G401 (cell line): ENCODE measurements around the gene NDUFAF7. TPM values are rescaled to one million over a fixed set of nuclear protein-coding genes. Genes with fewer than 3 reads are reported as not detected.
A peak's percentile ranks its signal among the peaks of the same experiment; 100 is the strongest.
"Not testable (repeated sequence)": the region's sequence is repeated elsewhere in the genome, so short reads cannot be mapped to it uniquely, and the experiment has no call there.

Source experiments
- DNase-seq: peaks from one replicate; pipeline ENCODE4 v3.0.0-alpha.2; 2015; ENCODE audit warnings: low spot score
- in situ Hi-C: cut with HindIII; loops from 2 replicates; pipeline ENCODE4 v1.10.0; 2016; ENCODE audit warnings: low sequenced_read_pairs, mixed read lengths
- total RNA-seq: library from RNA; depleted of rRNA; stranded (reverse); fragments of >200 nt; shearing (Covaris generic); gene quantifications from 2 replicates; pipeline ENCODE4 v1.2.3, GENCODE V29; 2014

Gene NDUFAF7
- total RNA-seq, 1 experiment from 2014 or later: 29.4 TPM

DNA sequence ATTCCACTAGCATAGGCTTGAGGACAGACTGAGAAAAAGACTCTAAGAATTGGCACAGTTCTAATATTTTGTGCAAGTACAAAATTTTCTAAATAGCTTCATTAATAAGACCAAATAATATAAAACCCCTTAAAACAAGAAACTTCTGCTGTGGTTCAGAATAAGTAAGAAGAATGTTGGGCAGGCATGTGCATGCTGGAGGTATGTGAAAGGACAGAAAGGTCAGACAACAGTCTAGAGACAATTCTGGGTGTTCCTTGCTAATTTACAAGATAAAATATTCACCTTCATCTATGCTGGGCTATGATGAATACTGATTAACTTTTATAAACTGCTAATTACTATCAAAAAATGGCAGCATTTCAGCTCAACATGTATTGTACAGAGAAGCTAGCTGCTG, 20.2 kb upstream of the NDUFAF7 start:
- DNase-seq: no peak
- in situ Hi-C loops: no loop called here

DNA sequence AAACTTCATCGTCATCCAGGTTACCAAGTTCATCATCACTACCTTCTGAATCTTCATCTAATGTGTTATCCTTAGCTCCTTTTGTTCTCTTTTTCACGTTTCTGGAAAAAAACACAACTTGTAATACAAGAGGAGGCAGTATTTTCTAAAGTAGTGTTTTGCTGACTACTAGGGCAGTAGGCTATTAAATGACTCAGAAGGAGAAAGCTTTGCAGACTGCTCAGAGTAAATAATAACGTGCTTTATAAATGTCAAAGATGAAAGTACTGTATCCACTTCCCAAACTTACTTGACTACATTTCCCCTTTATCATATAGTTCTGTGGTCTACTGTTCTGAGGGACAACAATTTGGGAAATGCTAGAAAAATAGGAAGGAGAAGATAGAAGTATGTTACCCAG, 19.5 kb upstream of the NDUFAF7 start:
- no peak for DNase-seq
- in situ Hi-C loops: no loop called here

DNA sequence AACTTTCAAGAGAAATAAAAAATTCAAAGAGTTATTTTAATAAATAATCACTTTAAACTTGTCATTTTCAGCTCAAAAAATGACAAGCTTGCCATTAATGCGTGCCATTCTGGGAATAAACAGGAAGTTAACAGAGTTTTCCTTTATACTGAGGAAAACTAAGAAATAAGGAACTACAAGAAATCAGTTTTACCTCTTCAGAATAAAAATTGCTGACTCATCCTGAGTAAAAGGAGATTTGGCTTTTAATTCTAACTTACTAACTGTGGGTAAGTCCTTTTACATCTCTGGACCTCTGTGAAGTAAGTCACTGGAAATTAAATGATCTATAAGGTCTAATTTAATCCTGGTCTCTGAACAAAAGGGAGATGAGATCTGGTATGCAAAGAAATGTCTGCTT, 16.2 kb upstream of the NDUFAF7 start:
- in situ Hi-C loops: no loop called here
- no peak for DNase-seq

DNA sequence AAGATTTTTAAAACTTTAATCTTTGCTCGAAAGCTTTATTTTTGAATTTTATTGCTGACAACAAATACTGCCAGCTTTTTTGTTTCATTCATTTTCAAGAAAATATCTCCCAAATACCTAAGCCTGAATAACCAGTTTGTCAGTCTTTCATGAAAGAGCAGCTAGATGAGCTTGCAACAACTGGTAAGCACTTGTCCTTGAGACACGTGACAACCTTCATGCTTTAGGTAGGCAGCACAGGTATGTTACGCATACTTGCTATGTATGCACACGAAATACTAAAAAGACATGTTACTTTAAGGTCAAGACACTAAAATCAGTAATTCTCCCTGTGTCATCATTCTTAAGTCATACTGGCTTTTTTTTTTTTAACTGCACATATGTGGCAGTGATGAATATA, 12.4 kb upstream of the NDUFAF7 start:
- no peak for DNase-seq
- in situ Hi-C loops: no loop called here

DNA sequence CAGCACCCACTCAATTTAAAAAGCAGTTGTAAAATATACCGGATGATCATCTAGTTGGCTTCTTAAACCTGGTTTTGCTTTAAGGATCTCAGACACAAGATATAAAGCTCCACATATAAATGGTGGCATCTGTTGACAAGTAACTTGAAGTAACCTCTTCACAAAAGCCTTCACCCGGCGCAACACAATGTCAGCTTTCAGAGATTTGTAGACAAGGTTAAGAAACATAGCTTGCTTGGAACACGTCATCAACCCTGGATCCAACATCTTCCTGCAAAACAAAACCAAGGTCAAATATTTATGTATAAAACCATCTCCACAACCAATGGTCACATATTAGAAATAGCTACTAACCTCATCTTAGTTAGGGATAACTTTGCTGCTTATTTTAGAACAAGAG, 8.3 kb upstream of the NDUFAF7 start:
- in situ Hi-C loops: no loop called here
- DNase-seq: no peak

DNA sequence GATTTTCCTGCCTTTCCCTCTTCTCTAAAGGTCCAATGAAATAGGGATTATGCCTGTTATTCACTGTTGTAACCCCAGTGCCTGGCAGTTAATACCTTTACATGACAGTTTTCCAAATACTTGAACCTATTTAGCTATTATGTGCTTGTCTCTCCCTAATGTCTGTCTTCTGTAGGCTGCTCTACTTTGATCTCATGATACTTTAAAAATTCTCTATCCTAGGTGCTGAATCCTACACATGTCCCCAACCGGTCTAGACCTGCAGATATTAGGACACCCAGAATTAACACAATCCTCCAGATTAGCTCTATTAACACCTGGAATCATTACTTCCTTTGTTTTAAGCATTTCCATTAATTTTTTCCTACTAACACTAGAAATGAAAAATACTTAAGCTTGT, 7.4 kb upstream of the NDUFAF7 start:
- no peak for DNase-seq
- in situ Hi-C loops: no loop called here

DNA sequence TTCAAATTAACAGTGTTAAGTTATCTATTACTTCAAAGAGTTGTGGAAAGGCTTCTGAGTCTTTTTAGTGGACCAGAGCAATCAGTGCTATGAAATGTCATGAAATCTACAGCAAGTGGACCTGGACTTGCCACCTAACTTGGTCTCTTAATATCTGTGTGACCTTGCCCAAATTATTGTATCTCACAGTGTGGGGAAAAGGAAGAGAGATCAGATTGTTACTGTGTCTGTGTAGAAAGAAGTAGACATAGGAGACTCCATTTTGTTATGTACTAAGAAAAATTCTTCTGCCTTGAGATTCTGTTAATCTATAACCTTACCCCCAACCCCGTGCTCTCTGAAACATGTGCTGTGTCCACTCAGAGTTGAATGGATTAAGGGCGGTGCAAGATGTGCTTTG, 6.3 kb upstream of the NDUFAF7 start:
- in situ Hi-C loops: not testable (repeated sequence)

DNA sequence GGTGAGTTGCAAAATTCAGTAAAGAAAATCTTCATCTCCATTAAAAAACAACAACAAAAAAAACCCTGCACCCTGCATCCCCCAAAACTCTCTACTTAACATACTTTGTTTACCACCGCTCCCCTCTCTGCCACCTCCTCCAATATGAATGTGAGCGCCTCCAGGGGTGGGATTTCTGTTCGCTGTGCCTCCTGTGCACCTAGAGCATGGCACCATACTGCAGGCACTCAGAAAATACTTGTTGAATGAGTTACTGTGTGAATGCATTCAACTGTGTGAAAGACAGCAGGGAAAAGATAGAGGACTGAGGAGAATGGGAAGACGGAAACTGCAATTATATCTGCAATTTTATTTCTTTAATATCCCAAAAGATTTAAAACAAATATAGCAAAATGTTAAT, 4.6 kb upstream of the NDUFAF7 start:
- no peak for DNase-seq
- in situ Hi-C loops: no loop called here

More for the DNA sequence above, 6.3 kb upstream of the NDUFAF7 start:
- DNase-seq: not testable (repeated sequence)

DNA sequence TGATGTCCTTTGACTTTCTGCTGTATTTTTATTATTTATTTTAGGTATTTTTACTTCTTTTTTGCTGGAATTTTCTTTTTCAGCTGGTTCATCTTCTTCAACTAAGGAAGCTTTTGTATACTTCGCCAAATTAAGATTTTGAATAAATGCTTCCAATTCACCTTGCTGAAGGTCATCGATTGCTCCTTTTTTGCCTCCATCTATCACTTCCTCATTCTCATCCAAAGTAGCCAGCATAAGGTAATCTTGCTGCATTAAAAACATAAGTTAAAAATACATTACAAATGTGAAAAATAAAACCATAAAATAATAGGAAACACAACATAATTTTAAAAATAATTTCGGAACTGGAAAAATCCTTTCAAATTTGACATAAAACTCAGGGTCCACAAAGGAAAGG, 2.7 kb upstream of the NDUFAF7 start:
- in situ Hi-C loops: no loop called here
- no peak for DNase-seq

DNA sequence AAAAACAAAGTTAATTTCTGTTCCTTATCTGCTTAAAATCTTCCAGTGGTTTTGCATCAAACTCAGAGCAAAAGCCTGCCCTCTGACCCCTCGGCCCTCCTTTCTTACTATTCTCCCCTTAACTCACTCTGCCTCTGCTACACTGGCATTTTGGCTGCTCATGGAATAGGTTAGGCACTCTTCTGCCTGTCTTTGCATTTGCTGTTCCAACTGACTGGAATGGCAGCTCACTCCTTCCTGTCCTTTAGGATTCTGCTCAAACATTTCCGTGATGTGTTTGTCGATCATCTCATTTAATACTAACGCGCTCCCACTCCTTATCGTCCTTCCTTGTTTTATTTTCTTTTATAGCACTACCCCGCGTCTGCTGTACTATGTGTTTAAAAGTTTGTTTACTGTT, 877 bp upstream of the NDUFAF7 start:
- DNase-seq: no peak
- in situ Hi-C loops: no loop called here

DNA sequence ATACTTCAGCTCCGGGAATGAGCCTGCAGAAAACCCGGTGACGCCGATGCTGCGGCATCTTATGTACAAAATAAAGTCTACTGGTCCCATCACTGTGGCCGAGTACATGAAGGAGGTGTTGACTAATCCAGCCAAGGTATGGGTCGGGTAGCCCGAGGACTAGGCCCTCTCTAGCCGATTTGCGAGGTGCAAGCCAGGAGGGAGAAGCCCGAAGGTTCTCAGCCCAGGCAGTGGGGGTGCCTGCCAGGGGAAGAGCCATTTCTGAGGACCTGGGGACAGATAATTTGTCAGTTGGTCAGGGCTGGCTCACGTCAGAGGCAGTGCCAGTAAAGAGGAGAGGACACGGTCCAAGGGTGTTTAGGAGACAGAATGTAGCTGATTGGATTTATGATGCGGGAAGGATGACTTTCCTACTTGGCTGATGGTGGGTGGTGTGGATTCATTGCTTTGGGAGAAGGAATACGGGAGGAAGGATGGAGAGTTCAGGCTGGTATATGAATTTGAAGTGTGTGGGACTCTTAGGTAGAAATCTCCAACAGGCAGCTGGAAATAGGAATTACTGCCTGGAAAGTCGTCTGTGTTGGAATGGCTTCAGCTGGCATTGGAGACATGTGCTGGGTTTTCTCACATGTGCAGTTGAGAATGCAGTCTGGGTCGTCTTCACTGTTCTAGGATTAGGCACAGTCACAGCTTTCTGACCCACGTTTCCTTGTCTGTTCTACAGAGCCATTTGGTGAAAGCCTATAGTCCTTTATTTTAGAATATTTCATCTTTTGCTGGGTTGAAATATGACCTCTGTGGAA, 874 bp downstream of the NDUFAF7 start:
- peak; percentile 35 for DNase-seq
- in situ Hi-C loops: no loop called here

DNA sequence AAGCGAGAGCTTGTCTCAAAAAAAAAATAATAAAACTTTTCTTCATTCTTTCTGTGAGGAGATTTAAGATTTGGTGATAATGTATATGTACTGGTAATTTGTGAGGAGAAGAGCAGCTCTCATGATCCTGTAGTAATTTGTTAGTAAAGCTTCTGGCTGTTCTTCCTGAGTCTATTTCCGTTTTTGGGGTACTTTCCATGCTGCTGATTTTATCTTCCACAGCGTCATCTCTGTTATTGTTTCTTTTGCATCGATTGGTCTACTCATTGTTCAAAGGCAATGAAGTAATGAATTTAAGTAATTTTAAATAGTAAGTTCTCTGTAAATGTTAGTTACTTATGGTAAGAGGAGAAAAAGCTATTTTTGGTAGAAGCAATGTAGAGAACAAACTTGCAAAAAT, 12.0 kb downstream of the NDUFAF7 start:
- DNase-seq: no peak
- in situ Hi-C loops: no loop called here

DNA sequence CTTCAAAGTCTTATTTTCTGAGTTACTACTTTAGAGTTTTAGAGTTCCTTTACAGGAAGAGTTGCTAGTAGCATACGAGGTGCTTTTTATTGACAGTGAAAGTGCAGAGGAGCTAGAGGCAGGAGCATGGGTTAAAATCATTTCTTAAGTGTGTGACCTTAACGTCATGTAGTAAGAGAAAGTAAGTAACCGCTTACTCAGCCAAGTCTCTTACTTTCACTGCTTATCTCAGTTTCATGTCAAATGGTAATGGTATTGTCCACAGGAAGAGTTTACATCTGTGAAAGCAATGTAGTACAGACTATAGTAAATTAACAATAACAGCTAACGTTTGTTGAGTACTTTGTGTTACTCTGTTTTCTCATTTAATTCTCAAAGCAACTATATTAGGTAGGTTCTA, 12.6 kb downstream of the NDUFAF7 start:
- DNase-seq: no peak
- in situ Hi-C loops: no loop called here

DNA sequence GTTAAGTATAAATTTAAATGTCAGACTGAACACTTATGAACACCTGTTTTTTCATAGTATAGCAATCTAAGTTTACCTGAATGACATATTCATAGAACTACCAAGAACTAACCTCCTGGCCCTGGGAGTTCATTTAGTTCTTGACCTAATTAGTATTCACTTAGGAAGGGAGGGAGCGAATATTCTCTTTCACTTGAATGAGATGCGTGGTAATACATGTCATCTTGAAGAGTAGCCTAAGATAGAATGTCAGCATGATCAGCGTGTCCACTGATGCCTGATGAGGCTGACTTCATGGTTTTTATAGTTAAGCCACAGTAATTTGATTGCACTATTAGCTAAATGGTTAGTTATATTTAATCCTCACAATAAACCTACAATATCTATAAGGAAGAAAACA, 13.3 kb downstream of the NDUFAF7 start:
- in situ Hi-C loops: no loop called here

DNA sequence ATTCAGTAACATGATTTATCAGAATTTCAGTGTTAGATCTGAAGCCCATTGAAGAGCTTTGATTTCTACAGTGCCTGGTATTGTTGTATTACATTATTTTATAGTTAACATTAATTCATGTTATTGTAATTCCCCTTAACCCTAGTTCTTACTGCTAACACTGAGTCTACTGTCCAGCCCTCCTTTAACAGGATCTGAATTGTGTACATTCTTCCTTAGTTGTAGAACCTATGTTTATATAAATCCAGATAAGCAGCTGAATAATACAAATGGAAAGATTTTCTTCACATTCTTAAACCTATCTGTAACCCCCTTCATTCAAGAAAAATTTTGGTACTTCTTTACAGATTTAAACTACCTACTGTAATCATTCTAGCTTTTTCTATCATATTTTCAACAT, 14.7 kb downstream of the NDUFAF7 start:
- no peak for DNase-seq
- in situ Hi-C loops: no loop called here

More for the DNA sequence above, 13.3 kb downstream of the NDUFAF7 start:
- DNase-seq: no peak

DNA sequence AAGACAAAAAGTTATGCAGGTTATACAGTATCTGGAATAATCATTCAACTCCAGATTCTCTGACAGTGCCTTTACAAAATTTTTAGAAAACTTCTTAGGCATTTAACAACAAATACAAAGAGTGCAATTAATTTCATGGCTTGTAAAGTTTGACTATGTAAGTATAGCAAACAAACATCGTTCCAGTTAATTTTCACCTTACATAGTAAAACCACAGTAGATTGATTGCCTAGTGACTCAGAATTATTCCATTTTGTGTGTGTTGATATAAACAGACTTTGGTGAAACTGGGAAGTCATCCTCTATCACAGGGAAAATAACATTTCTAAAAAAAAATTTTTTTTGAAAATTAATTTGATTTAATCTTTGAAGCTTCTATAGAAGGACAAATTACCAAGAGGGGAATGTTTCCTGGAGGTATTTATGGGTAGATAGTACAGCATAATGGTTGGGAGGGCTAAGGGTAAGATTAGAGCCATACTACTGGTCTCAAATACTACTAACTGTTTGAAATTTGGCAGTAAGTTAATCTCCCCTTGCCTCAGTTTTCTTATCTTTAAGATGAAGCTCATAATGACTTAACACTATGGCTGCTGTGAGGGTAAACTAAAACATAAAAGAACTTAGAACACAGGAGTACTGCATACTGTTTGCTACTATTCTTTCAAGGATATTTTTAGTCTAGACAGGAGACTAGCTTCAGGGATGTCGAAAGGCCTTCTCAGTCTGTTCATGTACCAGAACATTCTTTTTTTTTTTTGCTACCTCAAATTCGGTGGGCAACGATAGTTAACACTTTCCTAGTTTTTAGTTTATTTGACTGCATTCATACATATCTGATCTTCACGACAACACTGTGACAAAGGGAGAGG, 19.6 kb downstream of the NDUFAF7 start:
- in situ Hi-C loops: no loop called here
- DNase-seq: no peak

DNA sequence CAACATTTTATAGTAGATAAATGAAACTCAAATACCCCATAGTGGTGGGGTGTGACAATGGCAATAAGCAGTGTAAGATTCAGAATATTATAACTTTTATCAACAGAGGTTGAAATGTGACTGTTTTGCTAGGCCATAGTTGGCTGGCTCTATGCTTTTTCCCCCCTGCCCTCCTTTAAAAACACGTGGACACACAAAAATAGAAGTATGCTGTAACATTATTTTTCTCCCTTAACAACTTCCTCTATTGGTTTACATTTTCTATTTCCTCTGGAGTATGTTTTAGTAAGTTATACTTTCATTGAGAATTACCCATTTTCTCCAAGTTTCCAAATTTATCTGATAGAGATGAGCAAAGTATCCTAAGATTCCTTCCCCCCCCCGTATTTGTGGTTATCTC, 31.1 kb downstream of the NDUFAF7 start:
- no peak for DNase-seq
- in situ Hi-C loops: no loop called here

DNA sequence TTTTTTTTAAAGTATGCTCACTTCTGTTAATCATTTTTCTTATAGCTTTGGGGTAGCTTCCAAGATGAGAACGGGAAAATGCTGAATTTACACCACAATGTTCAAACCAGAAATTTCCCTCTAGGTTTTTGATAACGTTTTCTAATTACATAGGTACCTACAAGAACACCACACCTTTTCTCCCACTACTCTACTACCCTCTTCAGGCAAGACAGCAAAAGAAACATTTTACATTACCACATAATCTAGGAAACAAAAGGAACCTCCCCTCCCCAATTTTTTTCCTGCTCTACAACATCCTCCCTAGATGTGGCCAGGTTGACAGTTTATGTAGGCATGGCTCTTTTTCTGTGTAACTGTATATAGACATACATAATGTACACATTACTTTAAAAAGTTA, 32.4 kb downstream of the NDUFAF7 start:
- in situ Hi-C loops: no loop called here
- no peak for DNase-seq

DNA sequence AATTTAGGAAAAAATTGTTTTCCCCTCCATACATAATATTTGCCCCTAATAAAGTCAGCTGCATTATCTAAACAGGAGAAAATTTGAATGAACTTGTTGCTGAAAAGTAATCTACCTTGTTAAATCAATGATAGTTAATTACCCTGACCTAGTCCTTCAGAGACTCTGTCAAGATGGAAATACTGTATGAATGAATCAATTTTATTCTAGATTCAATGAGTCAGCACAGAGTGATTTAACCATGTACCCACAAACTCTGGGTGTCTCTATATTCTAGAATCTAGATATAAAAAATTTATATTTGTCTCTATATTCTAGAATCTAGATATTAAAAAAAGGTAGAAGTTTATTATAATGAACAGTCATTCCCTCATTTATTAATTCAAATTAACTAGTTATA, 36.2 kb downstream of the NDUFAF7 start:
- in situ Hi-C loops: no loop called here
- no peak for DNase-seq

DNA sequence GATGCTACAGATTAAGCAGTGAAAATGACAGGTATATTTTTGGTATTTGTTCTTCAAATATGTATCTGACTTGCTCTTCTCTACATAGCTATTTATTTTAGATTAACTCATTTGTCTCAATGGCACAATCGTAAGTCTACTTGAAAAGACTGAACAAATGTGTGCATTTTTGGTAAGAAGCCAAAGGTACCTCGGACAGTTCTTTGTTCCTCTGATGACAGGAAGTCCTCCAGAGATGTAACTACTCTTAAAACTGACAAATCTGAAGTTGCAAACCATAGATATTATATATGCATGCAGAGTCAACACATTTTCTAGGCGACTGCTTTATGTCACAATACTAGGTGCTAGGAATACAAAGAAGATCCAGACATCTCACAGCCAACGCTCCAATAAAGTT, 36.7 kb downstream of the NDUFAF7 start:
- DNase-seq: no peak
- in situ Hi-C loops: no loop called here
